SHP77 treated with DMSO at 0.1 percent for 48 hours (cell line): ENCODE measurements around the gene MAD1L1.
"Not testable (repeated sequence)": the region's sequence is repeated elsewhere in the genome, so short reads cannot be mapped to it uniquely, and the experiment has no call there.

ENCODE experiments used
- DNase-seq: peaks from one replicate; lab custom pipeline; 2025; lab: John Stamatoyannopoulos, UW

The MAD1L1 gene

GRCh38 chr7:2232766-2233520 lies at the start of gene MAD1L1:
Gene MAD1L1 (minus strand): TSS chr7:2232945. CDS start chr7:2230133, 2,812 bp downstream.
- DNase-seq: peak; percentile 92

GRCh38 chr7:2282185-2282751 lies 49.5 kb upstream of the MAD1L1 start:
- no peak for DNase-seq

DNA sequence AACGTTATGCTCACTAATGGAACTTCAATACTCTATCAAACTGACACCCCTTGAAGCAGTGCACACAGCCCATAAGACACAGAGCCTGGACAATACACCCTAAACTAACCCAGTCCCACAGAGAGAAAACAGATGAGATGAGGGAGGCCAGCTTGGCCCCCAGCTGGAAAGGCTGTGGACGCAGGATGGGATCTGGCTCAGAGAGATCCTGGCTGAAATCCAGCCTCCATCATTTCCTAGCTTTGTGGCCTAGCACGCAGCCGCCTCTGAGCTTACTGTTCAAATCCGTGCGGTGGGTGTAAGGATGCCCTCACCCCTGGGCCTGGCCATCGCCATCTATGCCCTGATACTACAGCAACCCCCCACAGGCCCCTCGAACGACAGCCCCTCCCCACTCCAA lies 48.8 kb upstream of the MAD1L1 start:
- DNase-seq: no peak

DNA sequence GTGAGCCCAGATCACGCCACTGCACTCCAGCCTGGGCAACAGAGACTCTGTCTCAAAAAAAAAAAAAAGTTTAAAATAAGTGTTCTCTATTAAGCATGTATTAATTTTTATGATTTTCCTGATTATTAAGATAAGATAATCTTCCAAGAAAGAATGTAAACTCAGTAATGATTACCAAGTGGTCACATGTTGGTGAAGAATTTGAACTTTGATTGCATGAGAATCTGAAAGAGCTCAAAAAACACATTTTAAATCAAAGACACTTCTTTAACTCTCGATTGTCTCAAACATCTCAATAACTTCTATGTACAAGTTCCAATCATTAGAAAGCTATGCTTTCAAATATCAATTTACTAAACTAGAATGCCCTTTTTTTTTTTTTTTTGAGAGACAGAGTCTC lies 47.7 kb upstream of the MAD1L1 start:
- DNase-seq: no peak

GRCh38 chr7:2279896-2280295 lies 47.2 kb upstream of the MAD1L1 start:
- DNase-seq: no peak

DNA sequence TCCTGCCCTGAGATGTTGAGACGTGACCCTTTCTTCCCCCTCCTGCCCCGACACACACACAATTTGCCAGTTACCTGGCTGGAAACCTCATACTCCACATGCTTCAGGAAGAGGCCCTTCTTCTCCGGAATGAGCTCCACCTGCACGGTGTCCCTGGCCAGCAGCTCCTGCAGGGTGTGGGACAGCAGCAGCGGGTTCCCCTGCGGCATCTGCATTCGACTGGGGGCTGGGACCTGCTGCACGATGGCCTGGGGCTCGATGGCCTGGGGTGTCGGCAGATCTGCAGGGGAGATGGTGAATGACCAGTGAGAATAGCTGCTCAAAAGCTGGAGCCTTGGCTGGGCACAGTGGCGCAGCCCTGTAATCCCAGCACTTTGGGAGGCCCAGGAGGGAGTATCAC lies 45.3 kb upstream of the MAD1L1 start:
- DNase-seq: no peak

DNA sequence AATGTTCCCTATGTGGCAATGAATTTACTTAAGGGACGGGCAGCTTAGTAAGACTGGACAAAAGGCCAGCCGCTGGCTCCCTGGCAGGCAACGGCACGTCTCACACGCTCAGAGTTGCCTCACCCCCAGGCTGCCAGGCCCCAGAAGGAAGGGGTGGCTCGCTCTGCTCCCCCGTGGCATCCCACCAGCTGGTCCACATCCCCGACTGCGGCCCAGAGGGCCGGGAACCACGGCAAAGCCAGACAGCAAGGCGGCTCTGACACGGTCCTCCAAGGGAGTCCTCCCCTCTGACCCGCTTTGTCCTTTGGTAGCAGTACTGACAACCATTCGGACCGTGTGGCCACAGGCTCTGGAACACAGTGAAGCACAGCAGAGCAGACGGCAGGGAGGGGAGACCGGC lies 43.4 kb upstream of the MAD1L1 start:
- DNase-seq: no peak

DNA sequence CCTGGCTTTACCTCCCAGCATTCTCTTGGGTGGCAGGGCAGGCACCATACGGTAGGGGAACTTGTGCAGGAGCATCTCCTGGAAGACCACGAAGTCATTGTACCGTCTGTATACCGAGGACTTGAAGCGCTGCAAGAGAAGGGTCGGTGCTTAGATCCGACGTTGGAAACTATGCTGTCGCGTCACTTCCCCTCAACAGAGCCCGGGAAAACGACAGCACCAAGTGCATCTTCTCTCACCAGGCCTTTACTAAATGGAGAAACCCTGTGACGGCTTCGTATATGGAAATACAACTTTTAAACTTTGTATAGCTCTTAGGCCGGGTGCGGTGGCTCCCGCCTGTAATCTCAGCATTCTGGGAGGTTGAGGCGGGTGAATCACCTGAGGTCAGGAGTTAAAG lies 42.4 kb upstream of the MAD1L1 start:
- no peak for DNase-seq

DNA sequence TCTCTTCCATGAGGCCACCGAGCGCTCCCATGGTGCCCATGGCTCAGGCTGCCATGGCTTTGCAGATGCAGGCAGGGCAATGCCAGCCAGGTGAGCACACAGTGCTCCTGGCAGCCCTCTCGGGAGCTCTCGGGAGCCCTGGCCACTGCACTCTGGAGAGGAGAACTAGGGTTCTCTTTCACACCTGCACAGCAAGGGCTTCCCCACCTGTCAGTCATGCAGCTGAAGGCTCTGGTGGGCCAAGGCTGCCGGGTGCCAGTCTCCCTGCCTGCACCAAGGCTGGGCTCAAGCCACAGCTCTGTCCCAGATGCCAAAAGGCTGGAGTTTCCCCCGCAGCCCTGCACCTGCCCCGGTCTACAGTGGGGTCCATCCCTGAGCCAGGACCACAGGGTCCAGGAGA lies 41.9 kb upstream of the MAD1L1 start:
- DNase-seq: no peak

- DNase-seq: no peak
Measured at GRCh38 chr7:2273866-2274265, 41.1 kb upstream of the MAD1L1 start.

- DNase-seq: no peak
Measured at GRCh38 chr7:2272031-2272430, 39.3 kb upstream of the MAD1L1 start.

DNA sequence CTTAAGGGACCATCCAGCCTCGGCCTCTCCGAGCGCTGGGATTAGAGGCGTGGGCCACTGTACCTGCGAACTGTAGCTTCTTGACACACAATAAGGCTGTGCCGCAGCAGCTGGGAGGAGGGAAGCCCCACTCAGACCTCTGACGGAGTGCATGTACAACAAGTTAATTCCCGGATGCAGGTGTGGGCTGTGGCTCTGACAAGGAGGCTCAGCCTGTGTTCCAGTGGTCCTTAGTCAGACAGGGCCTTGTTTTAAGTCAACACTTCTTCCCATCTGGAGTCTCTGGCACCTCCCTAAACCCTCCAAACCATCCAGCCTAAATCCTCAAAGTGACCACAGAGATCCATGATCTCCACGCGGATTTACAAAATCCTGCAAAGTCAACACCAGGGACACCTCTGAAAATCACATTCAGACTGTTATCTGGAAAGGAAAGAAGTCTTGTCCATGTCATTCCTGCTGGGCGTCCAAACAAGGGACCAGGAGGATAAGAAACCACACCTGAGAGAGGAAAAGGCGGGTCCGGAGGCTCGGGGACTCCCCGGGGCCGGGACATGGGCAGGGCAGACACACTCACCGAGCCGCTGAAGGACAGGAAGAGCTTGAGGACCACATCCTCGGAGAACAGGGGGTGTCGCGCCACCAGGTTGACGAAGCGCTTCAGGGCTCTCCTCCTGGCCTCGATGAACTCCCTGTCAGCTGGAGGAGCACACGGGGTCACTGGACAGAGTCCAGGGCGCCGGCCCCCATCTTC lies 38.7 kb upstream of the MAD1L1 start:
- DNase-seq: no peak

DNA sequence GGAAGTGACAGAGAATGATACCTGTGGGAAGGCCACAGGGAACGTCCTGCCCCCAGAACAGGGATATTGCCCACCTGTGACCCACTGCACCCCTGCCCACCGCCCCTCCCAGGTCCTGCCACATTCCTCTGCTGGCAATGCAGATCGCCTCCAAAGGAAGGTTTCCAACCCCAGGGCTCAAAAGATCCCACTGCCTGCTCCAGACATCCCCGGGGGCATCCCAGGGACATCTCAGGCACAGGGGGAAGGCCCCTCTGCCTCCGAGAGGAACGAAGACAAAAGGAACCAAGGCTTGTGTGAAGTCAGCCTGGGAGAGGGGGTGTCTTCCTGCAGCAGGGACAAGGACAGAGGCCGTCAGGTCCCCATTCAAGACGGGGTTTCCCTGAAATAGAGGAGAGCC lies 37.8 kb upstream of the MAD1L1 start:
- DNase-seq: no peak

DNA sequence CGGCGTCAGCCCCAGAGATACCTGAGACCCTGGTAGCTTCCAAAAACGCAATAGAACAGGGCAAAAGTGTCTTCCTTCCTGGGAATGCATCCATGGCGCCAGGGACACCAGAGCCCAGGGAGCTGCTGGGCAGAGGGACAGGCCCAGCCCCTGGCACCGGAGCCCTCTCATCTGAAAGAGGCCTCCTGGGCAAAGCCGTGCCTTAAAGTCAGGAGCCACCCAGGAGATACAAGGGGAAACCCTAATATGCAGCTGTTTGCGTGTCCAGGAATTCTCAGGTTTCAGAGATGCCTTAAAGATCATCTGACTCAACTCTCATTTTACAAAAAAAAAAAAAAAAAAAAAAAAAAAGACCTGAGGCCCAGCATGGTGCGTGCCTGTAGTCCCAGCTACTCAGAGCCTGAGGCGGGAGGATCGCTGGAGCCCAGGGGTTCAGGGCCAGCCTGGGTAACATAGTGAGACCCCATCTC lies 37.3 kb upstream of the MAD1L1 start:
- DNase-seq: no peak

- not testable (repeated sequence) for DNase-seq
Measured at GRCh38 chr7:2269089-2269990, 36.6 kb upstream of the MAD1L1 start.

- DNase-seq: no peak
Measured at GRCh38 chr7:2266911-2267310, 34.2 kb upstream of the MAD1L1 start.

- no peak for DNase-seq
Measured at GRCh38 chr7:2264158-2264557, 31.4 kb upstream of the MAD1L1 start.

GRCh38 chr7:2263176-2263575 lies 30.4 kb upstream of the MAD1L1 start:
- no peak for DNase-seq

DNA sequence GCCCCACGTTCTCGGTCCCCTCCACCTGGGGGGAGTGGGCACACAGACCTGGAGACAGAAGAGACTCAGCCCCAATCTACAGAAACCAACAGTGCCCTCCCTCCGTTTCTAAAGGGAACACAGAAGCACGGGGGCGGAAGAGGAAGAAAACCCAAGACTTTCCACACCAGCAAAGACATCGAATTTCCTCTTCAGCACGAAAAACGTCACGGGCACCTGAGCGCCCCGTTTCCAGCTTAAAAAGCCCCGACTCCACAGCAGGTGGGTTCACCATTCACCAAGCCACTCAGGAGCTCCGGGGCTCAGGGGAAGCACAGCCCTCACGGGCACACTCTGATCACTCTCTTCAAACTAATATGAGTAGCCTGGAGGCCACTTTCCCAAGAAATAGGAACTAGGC lies 28.9 kb upstream of the MAD1L1 start:
- DNase-seq: no peak

DNA sequence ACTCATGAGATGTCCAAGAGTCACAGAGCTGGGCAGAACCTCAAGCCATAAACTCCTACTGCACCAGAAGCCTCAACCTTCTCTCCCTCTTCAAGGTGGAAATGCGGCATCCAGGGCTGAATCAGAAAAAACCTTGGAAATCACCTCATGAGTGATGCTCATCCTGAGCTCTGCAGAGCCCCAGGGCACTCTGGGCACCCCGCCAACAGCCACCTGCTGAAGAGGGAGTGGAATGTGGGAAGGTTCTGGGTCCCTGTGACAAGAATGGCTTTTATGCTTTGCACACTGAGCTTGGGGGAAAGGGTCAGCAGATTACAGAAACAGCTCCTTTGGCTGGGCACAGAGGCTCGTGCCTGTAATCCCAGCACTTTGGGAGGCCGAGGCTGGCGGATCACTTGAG lies 28.1 kb upstream of the MAD1L1 start:
- DNase-seq: peak; percentile 33

DNA sequence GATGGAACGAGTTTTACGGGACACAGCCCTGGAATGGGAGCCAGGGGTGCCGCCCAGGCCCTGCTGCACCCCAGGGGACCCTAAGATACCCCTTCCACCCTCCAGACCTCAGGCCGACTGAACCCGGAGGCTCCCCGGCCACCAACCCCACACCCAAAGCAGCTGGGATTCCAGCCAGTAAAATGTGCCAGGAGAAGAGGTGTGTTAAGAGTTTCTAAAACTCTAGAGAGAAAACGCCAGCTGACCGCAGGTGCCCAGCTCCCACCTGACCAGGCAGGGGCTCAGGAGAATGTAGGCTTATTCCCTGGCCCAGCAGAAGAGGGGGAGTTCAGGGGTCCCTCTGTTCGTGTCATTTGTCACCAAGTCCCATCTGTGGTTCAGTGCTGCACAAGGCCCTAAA lies 26.7 kb upstream of the MAD1L1 start:
- no peak for DNase-seq
